ENCODE measurements around the gene TECPR1.

DNA sequence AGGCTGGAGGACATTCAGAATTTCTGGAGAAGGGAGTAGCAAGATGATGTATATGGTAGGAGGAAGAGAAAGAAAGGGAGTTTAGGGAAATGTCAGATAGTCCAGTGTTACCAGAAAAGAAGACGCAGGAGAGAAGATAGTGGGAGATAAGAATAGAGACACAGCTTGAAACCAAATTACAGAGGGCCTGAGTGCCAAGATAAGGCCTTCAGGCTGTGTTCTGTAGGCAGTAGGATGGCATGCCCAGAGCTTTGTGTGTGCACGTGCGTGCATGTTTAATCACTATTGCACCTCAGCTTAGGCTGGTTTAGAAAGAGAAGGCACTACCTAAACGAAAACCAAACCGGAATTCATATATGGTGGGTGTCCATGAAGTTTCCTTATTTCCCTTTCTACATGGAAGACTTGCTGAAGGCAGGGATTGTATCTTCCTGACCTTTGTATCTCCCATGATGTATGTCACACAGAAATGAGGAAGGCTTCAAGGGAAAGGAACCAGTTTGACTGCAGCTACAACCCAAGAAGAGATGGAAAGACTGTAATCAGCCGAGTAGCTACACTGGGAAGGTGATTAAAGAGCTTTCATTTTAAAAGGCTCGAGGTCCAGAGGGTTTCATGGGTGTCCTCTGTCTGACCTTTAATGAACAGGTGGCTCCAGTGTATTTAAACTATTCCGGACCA is 76.6 kb downstream of the TECPR1 start:
- TF ChIP-seq, protein P1, sequence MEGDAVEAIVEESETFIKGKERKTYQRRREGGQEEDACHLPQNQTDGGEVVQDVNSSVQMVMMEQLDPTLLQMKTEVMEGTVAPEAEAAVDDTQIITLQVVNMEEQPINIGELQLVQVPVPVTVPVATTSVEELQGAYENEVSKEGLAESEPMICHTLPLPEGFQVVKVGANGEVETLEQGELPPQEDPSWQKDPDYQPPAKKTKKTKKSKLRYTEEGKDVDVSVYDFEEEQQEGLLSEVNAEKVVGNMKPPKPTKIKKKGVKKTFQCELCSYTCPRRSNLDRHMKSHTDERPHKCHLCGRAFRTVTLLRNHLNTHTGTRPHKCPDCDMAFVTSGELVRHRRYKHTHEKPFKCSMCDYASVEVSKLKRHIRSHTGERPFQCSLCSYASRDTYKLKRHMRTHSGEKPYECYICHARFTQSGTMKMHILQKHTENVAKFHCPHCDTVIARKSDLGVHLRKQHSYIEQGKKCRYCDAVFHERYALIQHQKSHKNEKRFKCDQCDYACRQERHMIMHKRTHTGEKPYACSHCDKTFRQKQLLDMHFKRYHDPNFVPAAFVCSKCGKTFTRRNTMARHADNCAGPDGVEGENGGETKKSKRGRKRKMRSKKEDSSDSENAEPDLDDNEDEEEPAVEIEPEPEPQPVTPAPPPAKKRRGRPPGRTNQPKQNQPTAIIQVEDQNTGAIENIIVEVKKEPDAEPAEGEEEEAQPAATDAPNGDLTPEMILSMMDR (IDR thresholded peaks at IDR 0.05; ENCODE audit: extremely low read depth in 1 of 2, insufficient read depth in 1 of 2, low read depth in 1 of 2, low read length in 2 of 2) = no peak
- TF ChIP-seq POLR2AphosphoS5 (IDR thresholded peaks at IDR 0.05; ENCODE audit: insufficient read depth, low read depth, low read length) = no peak
- no peak for TF ChIP-seq JUN (IDR thresholded peaks at IDR 0.05; ENCODE audit: borderline replicate concordance, insufficient read depth, insufficient read length, low read depth)
- no peak for TF ChIP-seq EZH2 (IDR thresholded peaks at IDR 0.05; ENCODE audit: borderline replicate concordance, low read depth, low read length, severe bottlenecking)
- TF ChIP-seq POLR2A (IDR thresholded peaks at IDR 0.05; ENCODE audit: low read depth, low read length) = no peak
- TF ChIP-seq, protein P2, sequence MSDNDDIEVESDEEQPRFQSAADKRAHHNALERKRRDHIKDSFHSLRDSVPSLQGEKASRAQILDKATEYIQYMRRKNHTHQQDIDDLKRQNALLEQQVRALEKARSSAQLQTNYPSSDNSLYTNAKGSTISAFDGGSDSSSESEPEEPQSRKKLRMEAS (IDR thresholded peaks at IDR 0.05; ENCODE audit: insufficient read depth, insufficient read length) = no peak
- no peak for TF ChIP-seq FOS (IDR thresholded peaks at IDR 0.05; ENCODE audit: borderline replicate concordance, insufficient read depth, low read length)
- TF ChIP-seq GATA2 (IDR thresholded peaks at IDR 0.05; ENCODE audit: insufficient read depth, insufficient read length, low read depth, low read length) = no peak
